Measurements from ENCODE around the gene FMO2. TPM values are rescaled to one million over a fixed set of nuclear protein-coding genes. Genes with fewer than 3 reads are reported as not detected.

Gene FMO2
- total RNA-seq, 2 experiments from 2014 or later, result not detected

GRCh38 chr1:171258943-171259342, 73.8 kb downstream of the FMO2 start:
- POLR2A ChIA-PET, result no interaction called here
- no peak for TF ChIP-seq CTCF (IDR thresholded peaks at IDR 0.05)
- no peak overlapping the region for H3K4me3 Mint-ChIP-seq
- no peaks in the 10 kb centered on the region for H3K36me3 Mint-ChIP-seq (ENCODE audit: low read depth)
- no peak for DNase-seq
- H3K27me3 Mint-ChIP-seq, result peaks cover 12% of the 10 kb centered on the region
- no peaks in the 10 kb centered on the region for H3K4me1 Mint-ChIP-seq (ENCODE audit: low read depth)
- intact Hi-C loops (cut with micrococcal nuclease), result no loop called here
- H3K9me3 Mint-ChIP-seq, result no peaks in the 10 kb centered on the region
- ATAC-seq, result no peak
- no peak overlapping the region for H3K27ac Mint-ChIP-seq
- CTCF ChIA-PET, result interaction anchor here (1.4 to 3.7 kb wide), 2 partner anchors 13 to 55 kb away, joined by 5 to 19 read pairs; partner anchors contain the start of gene FMO4

Other genes with a start within 250 kb of the FMO2 start
- not detected for gene MROH9, start 249.8 kb upstream of the FMO2 start, total RNA-seq
- not detected for gene FMO3, start 94.4 kb upstream of the FMO2 start, total RNA-seq
- gene FMO1, start 63.2 kb downstream of the FMO2 start, total RNA-seq, result not detected
- 1 to 10 TPM; 1.6 to 2.5 TPM for gene FMO4, start 128.9 kb downstream of the FMO2 start, total RNA-seq

Data from activated CD8-positive, alpha-beta T cell treated with anti-CD3 and anti-CD28 coated beads for 36 hours (primary cell).